GM23338 (cell line): ENCODE results near the gene THBS2. TPM values are rescaled to one million over a fixed set of nuclear protein-coding genes. Genes with fewer than 3 reads are reported as not detected.

Experiments used
- ATAC-seq: fragments of 200-7000 bp; cut with Tn5 transposase; 3 replicates; pipeline ENCODE4 v1.9.1; 2020
- DNase-seq: peaks from one replicate; pipeline ENCODE4 v3.0.0-alpha.2; 2015; ENCODE audit warnings: low spot score
- H2AFZ ChIP-seq: fragments of 200-600 bp; sonication (generic); 2 replicates; pipeline ENCODE4 v1.8.0; 2016; ENCODE audit warnings: antibody characterized with exemption, mild to moderate bottlenecking, moderate library complexity
- H3F3A ChIP-seq: fragments of 200-600 bp; sonication (generic); replicated peaks from 2 replicates; pipeline ENCODE4 v1.8.0; 2017; ENCODE audit warnings: antibody characterized with exemption, mixed run types, low read depth
- H3K27ac ChIP-seq: fragments of 200-600 bp; sonication (generic); 2 replicates; pipeline ENCODE4 v1.6.1; 2016; ENCODE audit warnings: low read depth
- H3K27me3 ChIP-seq: fragments of 200-600 bp; sonication (generic); 2 replicates; pipeline ENCODE4 v1.8.0; 2016; ENCODE audit warnings: mild to moderate bottlenecking, mixed run types, moderate library complexity; ENCODE audit not compliant: insufficient read depth
- H3K36me3 ChIP-seq: fragments of 200-600 bp; sonication (generic); 2 replicates; pipeline ENCODE4 v1.8.0; 2016; ENCODE audit warnings: mild to moderate bottlenecking; ENCODE audit not compliant: insufficient read depth
- H3K4me1 ChIP-seq: fragments of 200-600 bp; sonication (generic); 2 replicates; pipeline ENCODE4 v1.8.0; 2016; ENCODE audit warnings: mild to moderate bottlenecking, moderate library complexity; ENCODE audit not compliant: insufficient read depth
- H3K4me2 ChIP-seq: fragments of 200-600 bp; sonication (generic); 2 replicates; pipeline ENCODE4 v1.7.1; 2017; ENCODE audit warnings: mixed run types
- H3K4me3 ChIP-seq: fragments of 200-600 bp; sonication (generic); 2 replicates; pipeline ENCODE4 v1.6.1; 2016; ENCODE audit warnings: mixed run types
- H3K79me2 ChIP-seq: fragments of 200-600 bp; sonication (generic); replicated peaks from 2 replicates; pipeline ENCODE4 v1.8.0; 2017; ENCODE audit warnings: mild to moderate bottlenecking; ENCODE audit not compliant: insufficient read depth
- H3K9me2 ChIP-seq: fragments of 200-600 bp; sonication (generic); 2 replicates; pipeline ENCODE4 v1.8.0; 2017; ENCODE audit not compliant: insufficient read depth
- H4K20me1 ChIP-seq: fragments of 200-600 bp; sonication (generic); replicated peaks from 2 replicates; pipeline ENCODE4 v1.8.0; 2017; ENCODE audit warnings: mild to moderate bottlenecking; ENCODE audit not compliant: insufficient read depth
- H3K27ac Mint-ChIP-seq: 2 replicates; pipeline ENCODE4 v1.8.0; 2020; ENCODE audit warnings: inconsistent platforms, mild to moderate bottlenecking, moderate library complexity, mixed read lengths
- H3K27me3 Mint-ChIP-seq: 3 replicates; pipeline ENCODE4 v1.8.0; 2022; ENCODE audit warnings: low read depth, mild to moderate bottlenecking, moderate library complexity, mixed read lengths, inconsistent platforms; ENCODE audit not compliant: insufficient read depth, poor library complexity
- H3K36me3 Mint-ChIP-seq: 3 replicates; pipeline ENCODE4 v1.8.0; 2021; ENCODE audit warnings: low read depth, mild to moderate bottlenecking, inconsistent platforms, moderate library complexity, mixed read lengths
- H3K4me1 Mint-ChIP-seq: 3 replicates; pipeline ENCODE4 v1.8.0; 2020; ENCODE audit warnings: mild to moderate bottlenecking, inconsistent platforms, mixed read lengths
- H3K4me3 Mint-ChIP-seq: 3 replicates; pipeline ENCODE4 v1.8.0; 2021; ENCODE audit warnings: moderate library complexity, mild to moderate bottlenecking, inconsistent platforms, mixed read lengths
- H3K9me3 Mint-ChIP-seq: 3 replicates; pipeline ENCODE4 v1.8.0; 2020; ENCODE audit warnings: moderate library complexity, mild to moderate bottlenecking, inconsistent platforms, mixed read lengths
- CREB1 ChIP-seq: fragments of 250-450 bp; sonication (Bioruptor Pico); IDR thresholded peaks from 2 replicates; pipeline ENCODE4 v1.5.0; 2020; ENCODE audit warnings: low read depth, mild to moderate bottlenecking, moderate library complexity
- EZH2 ChIP-seq: fragments of 200-600 bp; sonication (generic); IDR thresholded peaks from one replicate; pipeline ENCODE4 v1.8.0; 2017; ENCODE audit warnings: antibody characterized with exemption, mild to moderate bottlenecking, low read depth; ENCODE audit not compliant: unreplicated experiment
- EZH2phosphoT487 ChIP-seq: fragments of 200-600 bp; sonication (generic); IDR thresholded peaks from one replicate; pipeline ENCODE4 v1.8.1; 2018; ENCODE audit warnings: antibody characterized with exemption; ENCODE audit not compliant: unreplicated experiment
- JUNB ChIP-seq: IDR thresholded peaks from one replicate; pipeline ENCODE4 v1.6.1; 2016; ENCODE audit warnings: antibody characterized with exemption; ENCODE audit not compliant: unreplicated experiment
- NANOG ChIP-seq: IDR thresholded peaks from 2 replicates; pipeline ENCODE4 v1.6.1; 2016; ENCODE audit warnings: antibody characterized with exemption, borderline replicate concordance
- POLR2AphosphoS5 ChIP-seq: IDR thresholded peaks from 2 replicates; pipeline ENCODE4 v1.6.1; 2016; ENCODE audit warnings: antibody characterized with exemption, low read depth
- REST ChIP-seq: IDR thresholded peaks from one replicate; pipeline ENCODE4 v1.6.1; 2018; ENCODE audit warnings: antibody characterized with exemption; ENCODE audit not compliant: unreplicated experiment
- STAT1 ChIP-seq: IDR thresholded peaks from one replicate; pipeline ENCODE4 v1.6.1; 2016; ENCODE audit warnings: antibody characterized with exemption; ENCODE audit not compliant: unreplicated experiment
- ZNF114 ChIP-seq: fragments of 250-450 bp; sonication (Bioruptor Pico); IDR thresholded peaks from 2 replicates; pipeline ENCODE4 v1.5.0; 2020; ENCODE audit warnings: mild to moderate bottlenecking, moderate library complexity
- ZNF331 ChIP-seq: fragments of 250-450 bp; sonication (Bioruptor Pico); IDR thresholded peaks from 2 replicates; pipeline ENCODE4 v1.5.0; 2020; ENCODE audit warnings: low read depth, mild to moderate bottlenecking, moderate library complexity
- polyA plus RNA-seq: library from polyadenylated mRNA; unstranded; fragments of >200 nt; fragmentation: Nextera tagmentation; extraction: Ambion mirVana; gene quantifications from 2 replicates; pipeline ENCODE4 v1.2.1, GENCODE V29; 2016
- total RNA-seq: library from RNA; depleted of rRNA; stranded (reverse); fragments of >200 nt; shearing (Covaris generic); gene quantifications from 2 replicates; pipeline ENCODE4 v1.2.3, GENCODE V29; 2014
- TF ChIP-seq, protein P1 (sequence below): IDR thresholded peaks from 2 replicates; pipeline ENCODE4 v1.6.1; 2016; ENCODE audit warnings: antibody characterized with exemption
- TF ChIP-seq, protein P2 (sequence below): fragments of 250-450 bp; sonication (Bioruptor Pico); IDR thresholded peaks from 2 replicates; pipeline ENCODE4 v1.5.0; 2020; ENCODE audit warnings: mild to moderate bottlenecking, moderate library complexity
- TF ChIP-seq, protein P3 (sequence below), 2 experiments: fragments of 200-600 bp in 1 of 2; sonication (generic) in 1 of 2; conservative IDR thresholded peaks; 2 replicates each; pipeline versions ENCODE4 v1.5.1 to v1.6.1; 2016 to 2017; ENCODE audit warnings: antibody characterized with exemption in 2 of 2, low read depth in 2 of 2, mild to moderate bottlenecking in 2 of 2, moderate library complexity in 1 of 2

The THBS2 gene
- total and polyA plus RNA-seq, 2 experiments from 2014 or later, result 7.9 to 44.7 TPM

- Histone ChIP-seq H4K20me1 (no peaks in the 10 kb centered on the region), H3K4me2 (no peak overlapping the region), H3K27me3 (no peaks in the 10 kb centered on the region), H2AFZ (no peak overlapping the region), H3K36me3 (no peaks in the 10 kb centered on the region; the same call in 1 of the 2 replicates), H3F3A (no peaks in the 10 kb centered on the region), H3K4me3 (no peak overlapping the region), H3K9me2 (no peaks in the 10 kb centered on the region; the same call in 1 of the 2 replicates), H3K27ac (no peak overlapping the region), H3K79me2 (no peaks in the 10 kb centered on the region), H3K4me1 (peaks cover 18% of the 10 kb centered on the region)
- Mint-ChIP-seq H3K27ac (no peak overlapping the region), H3K36me3 (peaks cover 10% of the 10 kb centered on the region; the same call in 1 of the 3 replicates), H3K4me3 (no peak overlapping the region), H3K4me1 (peaks cover 35% of the 10 kb centered on the region), H3K9me3 (peaks cover 11% of the 10 kb centered on the region), H3K27me3 (no peaks in the 10 kb centered on the region)
- TF ChIP-seq POLR2AphosphoS5, result no peak
- TF ChIP-seq STAT1, result no peak
- TF ChIP-seq JUNB, result no peak
- no peak for TF ChIP-seq NANOG
- TF ChIP-seq, protein P1, sequence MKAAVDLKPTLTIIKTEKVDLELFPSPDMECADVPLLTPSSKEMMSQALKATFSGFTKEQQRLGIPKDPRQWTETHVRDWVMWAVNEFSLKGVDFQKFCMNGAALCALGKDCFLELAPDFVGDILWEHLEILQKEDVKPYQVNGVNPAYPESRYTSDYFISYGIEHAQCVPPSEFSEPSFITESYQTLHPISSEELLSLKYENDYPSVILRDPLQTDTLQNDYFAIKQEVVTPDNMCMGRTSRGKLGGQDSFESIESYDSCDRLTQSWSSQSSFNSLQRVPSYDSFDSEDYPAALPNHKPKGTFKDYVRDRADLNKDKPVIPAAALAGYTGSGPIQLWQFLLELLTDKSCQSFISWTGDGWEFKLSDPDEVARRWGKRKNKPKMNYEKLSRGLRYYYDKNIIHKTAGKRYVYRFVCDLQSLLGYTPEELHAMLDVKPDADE, result no peak
- no peak for TF ChIP-seq EZH2phosphoT487
- TF ChIP-seq ZNF331, result no peak
- TF ChIP-seq EZH2, result no peak
- TF ChIP-seq CREB1 (CRISPR knock-in tag), result no peak
- TF ChIP-seq ZNF114 (CRISPR knock-in tag), result no peak
- TF ChIP-seq, protein P2, sequence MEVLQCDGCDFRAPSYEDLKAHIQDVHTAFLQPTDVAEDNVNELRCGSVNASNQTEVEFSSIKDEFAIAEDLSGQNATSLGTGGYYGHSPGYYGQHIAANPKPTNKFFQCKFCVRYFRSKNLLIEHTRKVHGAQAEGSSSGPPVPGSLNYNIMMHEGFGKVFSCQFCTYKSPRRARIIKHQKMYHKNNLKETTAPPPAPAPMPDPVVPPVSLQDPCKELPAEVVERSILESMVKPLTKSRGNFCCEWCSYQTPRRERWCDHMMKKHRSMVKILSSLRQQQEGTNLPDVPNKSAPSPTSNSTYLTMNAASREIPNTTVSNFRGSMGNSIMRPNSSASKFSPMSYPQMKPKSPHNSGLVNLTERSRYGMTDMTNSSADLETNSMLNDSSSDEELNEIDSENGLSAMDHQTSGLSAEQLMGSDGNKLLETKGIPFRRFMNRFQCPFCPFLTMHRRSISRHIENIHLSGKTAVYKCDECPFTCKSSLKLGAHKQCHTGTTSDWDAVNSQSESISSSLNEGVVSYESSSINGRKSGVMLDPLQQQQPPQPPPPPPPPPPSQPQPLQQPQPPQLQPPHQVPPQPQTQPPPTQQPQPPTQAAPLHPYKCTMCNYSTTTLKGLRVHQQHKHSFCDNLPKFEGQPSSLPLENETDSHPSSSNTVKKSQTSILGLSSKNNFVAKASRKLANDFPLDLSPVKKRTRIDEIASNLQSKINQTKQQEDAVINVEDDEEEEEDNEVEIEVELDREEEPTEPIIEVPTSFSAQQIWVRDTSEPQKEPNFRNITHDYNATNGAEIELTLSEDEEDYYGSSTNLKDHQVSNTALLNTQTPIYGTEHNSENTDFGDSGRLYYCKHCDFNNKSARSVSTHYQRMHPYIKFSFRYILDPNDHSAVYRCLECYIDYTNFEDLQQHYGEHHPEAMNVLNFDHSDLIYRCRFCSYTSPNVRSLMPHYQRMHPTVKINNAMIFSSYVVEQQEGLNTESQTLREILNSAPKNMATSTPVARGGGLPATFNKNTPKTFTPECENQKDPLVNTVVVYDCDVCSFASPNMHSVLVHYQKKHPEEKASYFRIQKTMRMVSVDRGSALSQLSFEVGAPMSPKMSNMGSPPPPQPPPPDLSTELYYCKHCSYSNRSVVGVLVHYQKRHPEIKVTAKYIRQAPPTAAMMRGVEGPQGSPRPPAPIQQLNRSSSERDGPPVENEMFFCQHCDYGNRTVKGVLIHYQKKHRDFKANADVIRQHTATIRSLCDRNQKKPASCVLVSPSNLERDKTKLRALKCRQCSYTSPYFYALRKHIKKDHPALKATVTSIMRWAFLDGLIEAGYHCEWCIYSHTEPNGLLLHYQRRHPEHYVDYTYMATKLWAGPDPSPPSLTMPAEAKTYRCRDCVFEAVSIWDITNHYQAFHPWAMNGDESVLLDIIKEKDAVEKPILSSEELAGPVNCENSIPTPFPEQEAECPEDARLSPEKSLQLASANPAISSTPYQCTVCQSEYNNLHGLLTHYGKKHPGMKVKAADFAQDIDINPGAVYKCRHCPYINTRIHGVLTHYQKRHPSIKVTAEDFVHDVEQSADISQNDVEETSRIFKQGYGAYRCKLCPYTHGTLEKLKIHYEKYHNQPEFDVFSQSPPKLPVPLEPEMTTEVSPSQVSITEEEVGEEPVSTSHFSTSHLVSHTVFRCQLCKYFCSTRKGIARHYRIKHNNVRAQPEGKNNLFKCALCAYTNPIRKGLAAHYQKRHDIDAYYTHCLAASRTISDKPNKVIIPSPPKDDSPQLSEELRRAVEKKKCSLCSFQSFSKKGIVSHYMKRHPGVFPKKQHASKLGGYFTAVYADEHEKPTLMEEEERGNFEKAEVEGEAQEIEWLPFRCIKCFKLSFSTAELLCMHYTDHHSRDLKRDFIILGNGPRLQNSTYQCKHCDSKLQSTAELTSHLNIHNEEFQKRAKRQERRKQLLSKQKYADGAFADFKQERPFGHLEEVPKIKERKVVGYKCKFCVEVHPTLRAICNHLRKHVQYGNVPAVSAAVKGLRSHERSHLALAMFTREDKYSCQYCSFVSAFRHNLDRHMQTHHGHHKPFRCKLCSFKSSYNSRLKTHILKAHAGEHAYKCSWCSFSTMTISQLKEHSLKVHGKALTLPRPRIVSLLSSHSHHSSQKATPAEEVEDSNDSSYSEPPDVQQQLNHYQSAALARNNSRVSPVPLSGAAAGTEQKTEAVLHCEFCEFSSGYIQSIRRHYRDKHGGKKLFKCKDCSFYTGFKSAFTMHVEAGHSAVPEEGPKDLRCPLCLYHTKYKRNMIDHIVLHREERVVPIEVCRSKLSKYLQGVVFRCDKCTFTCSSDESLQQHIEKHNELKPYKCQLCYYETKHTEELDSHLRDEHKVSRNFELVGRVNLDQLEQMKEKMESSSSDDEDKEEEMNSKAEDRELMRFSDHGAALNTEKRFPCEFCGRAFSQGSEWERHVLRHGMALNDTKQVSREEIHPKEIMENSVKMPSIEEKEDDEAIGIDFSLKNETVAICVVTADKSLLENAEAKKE (CRISPR knock-in tag), result no peak
- no peak for TF ChIP-seq REST
- TF ChIP-seq, protein P3, sequence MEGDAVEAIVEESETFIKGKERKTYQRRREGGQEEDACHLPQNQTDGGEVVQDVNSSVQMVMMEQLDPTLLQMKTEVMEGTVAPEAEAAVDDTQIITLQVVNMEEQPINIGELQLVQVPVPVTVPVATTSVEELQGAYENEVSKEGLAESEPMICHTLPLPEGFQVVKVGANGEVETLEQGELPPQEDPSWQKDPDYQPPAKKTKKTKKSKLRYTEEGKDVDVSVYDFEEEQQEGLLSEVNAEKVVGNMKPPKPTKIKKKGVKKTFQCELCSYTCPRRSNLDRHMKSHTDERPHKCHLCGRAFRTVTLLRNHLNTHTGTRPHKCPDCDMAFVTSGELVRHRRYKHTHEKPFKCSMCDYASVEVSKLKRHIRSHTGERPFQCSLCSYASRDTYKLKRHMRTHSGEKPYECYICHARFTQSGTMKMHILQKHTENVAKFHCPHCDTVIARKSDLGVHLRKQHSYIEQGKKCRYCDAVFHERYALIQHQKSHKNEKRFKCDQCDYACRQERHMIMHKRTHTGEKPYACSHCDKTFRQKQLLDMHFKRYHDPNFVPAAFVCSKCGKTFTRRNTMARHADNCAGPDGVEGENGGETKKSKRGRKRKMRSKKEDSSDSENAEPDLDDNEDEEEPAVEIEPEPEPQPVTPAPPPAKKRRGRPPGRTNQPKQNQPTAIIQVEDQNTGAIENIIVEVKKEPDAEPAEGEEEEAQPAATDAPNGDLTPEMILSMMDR (conservative IDR thresholded peaks at IDR 0.05; ENCODE audit: low read depth in 2 of 2), result no peak
- no peak for DNase-seq
- no peak for ATAC-seq
These were observed 14.6 kb upstream of the THBS2 start for GRCh38 chr6:169268276-169268675.
